ENCODE measurements around the gene RAB39A. TPM values are rescaled to one million over a fixed set of nuclear protein-coding genes. Genes with fewer than 3 reads are reported as not detected.

The RAB39A gene
- total and polyA plus RNA-seq, 10 of the 15 experiments (the other 5 are each of a cell fraction or from before 2014, with no cell fraction given), result 0.10 to 9.2 (median 4.9) TPM

DNA sequence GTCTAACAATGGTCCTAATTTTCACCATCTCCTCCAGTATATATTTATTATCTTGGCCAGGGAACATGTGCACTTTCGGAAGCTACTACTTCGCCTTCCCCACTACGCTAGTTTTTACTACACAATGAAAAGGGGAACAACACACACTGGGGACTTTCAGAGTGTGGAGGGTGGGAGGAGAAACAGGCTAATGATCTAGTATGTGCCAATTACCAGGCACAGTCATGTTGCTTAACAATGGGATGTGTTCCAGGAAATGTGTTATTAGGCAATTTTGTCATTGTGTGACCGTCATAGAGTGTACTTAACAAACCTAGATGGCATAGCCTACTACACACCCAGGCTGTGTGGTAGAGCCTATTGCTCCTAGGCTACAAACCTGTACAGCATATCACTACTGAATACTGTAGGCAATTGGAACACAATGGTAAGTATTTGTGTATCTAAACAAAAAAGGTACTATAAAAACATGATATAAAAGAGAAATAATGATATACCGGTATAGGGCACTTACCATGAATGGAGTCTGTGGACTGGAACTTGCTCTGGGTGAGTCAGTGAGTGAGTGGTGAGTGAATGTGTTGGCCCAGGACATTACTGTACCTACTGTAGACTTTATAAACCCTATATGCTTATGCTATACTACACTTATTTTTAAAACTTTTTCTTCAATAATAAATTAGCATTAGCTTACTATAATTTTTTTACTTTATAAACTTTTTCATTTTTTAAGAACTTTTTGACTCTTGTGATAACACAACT lies 60.3 kb downstream of the RAB39A start:
- ATAC-seq (peak; percentile 89), DNase-seq (ENCODE audit: low read depth, low spot score) (peak; percentile 25), FAIRE-seq (peak; percentile 49)
- ChIA-PET CTCF (interaction anchor here (0.6 to 2.2 kb wide), 9 partner anchors 9 to 330 kb away, joined by 3 to 13 read pairs (median 3); partner anchors contain the start of gene CUL5), SMC1A (ENCODE audit: uncharacterized antibody, unreplicated experiment) (no interaction called here), POLR2A (interaction anchor here (0.9 kb wide), 1 partner anchor 45 kb away, joined by 3 read pairs; no protein-coding TSS in a partner anchor), RAD21 (ENCODE audit: unreplicated experiment) (interaction anchor here (1.0 to 1.6 kb wide), 2 partner anchors 10 to 20 kb away, joined by 5 to 7 read pairs; partner anchors contain the start of gene CUL5)
- peak overlapping the region; percentile 29 for H2AFZ ChIP-seq (ENCODE audit: control insufficient read depth, low read depth, low read length)
- no peak overlapping the region for H3K4me2 ChIP-seq (ENCODE audit: control insufficient read depth, insufficient read depth)
- H3K4me3 ChIP-seq, result no peak overlapping the region
- no peaks in the 10 kb centered on the region for H3K79me2 ChIP-seq (ENCODE audit: control insufficient read depth, insufficient read depth, low read length)
- H3K4me1 ChIP-seq (ENCODE audit: control insufficient read depth, insufficient read depth, low read length), result no peaks in the 10 kb centered on the region; the same call in 1 of the 2 replicates
- H3K36me3 ChIP-seq (ENCODE audit: control insufficient read depth in 2 of 2, insufficient read depth in 2 of 2, low read length in 1 of 2), result no peaks in the 10 kb centered on the region
- no peaks in the 10 kb centered on the region for H4K20me1 ChIP-seq (ENCODE audit: control insufficient read depth, insufficient read depth)
- H3K9me3 ChIP-seq (replicated peaks; ENCODE audit: control insufficient read depth, insufficient read depth, low read length), result no peaks in the 10 kb centered on the region
- in situ Hi-C loops (cut with MboI), result no loop called here
- no TSS peak for BruUV-seq (replicated peaks)
- intact Hi-C loops (cut with micrococcal nuclease; ENCODE audit: unreplicated experiment), result no loop called here
- no peaks in the 10 kb centered on the region for H3K27me3 ChIP-seq (replicated peaks in 1 of 2; ENCODE audit: control insufficient read depth in 2 of 2, insufficient read depth in 2 of 2, low read length in 1 of 2)
- H3K9ac ChIP-seq (ENCODE audit: control insufficient read depth, insufficient read depth, low read length), result no peak overlapping the region
- 39% methylated on average over 5 of the region's 5 CpGs for whole genome bisulfite sequencing (ENCODE audit: insufficient coverage, insufficient replicate concordance, low lambda C conversion rate, missing lambda C conversion rate)
- H3K27ac ChIP-seq (ENCODE audit: control insufficient read depth, insufficient read depth), result no peak overlapping the region
- TF ChIP-seq, protein P1, sequence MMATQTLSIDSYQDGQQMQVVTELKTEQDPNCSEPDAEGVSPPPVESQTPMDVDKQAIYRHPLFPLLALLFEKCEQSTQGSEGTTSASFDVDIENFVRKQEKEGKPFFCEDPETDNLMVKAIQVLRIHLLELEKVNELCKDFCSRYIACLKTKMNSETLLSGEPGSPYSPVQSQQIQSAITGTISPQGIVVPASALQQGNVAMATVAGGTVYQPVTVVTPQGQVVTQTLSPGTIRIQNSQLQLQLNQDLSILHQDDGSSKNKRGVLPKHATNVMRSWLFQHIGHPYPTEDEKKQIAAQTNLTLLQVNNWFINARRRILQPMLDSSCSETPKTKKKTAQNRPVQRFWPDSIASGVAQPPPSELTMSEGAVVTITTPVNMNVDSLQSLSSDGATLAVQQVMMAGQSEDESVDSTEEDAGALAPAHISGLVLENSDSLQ (IDR thresholded peaks at IDR 0.05), result no peak
- peak; percentile 85 for TF ChIP-seq MTA2 (IDR thresholded peaks at IDR 0.05; ENCODE audit: low read depth)
- no peak for TF ChIP-seq ZBTB40 (IDR thresholded peaks at IDR 0.05; ENCODE audit: borderline replicate concordance)
- TF ChIP-seq RELB (IDR thresholded peaks at IDR 0.05; ENCODE audit: low read depth), result peak; percentile 53; the same call in 1 of the 2 replicates
- TF ChIP-seq, protein P2, sequence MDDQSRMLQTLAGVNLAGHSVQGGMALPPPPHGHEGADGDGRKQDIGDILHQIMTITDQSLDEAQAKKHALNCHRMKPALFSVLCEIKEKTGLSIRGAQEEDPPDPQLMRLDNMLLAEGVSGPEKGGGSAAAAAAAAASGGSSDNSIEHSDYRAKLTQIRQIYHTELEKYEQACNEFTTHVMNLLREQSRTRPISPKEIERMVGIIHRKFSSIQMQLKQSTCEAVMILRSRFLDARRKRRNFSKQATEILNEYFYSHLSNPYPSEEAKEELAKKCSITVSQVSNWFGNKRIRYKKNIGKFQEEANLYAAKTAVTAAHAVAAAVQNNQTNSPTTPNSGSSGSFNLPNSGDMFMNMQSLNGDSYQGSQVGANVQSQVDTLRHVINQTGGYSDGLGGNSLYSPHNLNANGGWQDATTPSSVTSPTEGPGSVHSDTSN (IDR thresholded peaks at IDR 0.05; ENCODE audit: insufficient replicate concordance, low read depth, low read length), result no peak
- TF ChIP-seq SREBF2 (IDR thresholded peaks at IDR 0.05; ENCODE audit: low read length), result no peak
- TF ChIP-seq BRCA1 (IDR thresholded peaks at IDR 0.05; ENCODE audit: low read depth, low read length), result no peak
- TF ChIP-seq SPI1 (IDR thresholded peaks at IDR 0.05; ENCODE audit: borderline replicate concordance, insufficient read depth, low read depth, low read length), result peak; percentile 21; the same call in 1 of the 2 replicates
- no peak for TF ChIP-seq SRF (IDR thresholded peaks at IDR 0.05; ENCODE audit: low read depth in 2 of 2, low read length in 2 of 2)
- TF ChIP-seq PAX8 (IDR thresholded peaks at IDR 0.05), result no peak
- no peak for TF ChIP-seq PML (IDR thresholded peaks at IDR 0.05; ENCODE audit: low read length)
- TF ChIP-seq BCL11A (IDR thresholded peaks at IDR 0.05; ENCODE audit: low read depth, low read length), result peak; percentile 59; the same call in 1 of the 2 replicates
- no peak for TF ChIP-seq ESRRA (IDR thresholded peaks at IDR 0.05; ENCODE audit: low read length)
- no peak for TF ChIP-seq TBL1XR1 (IDR thresholded peaks at IDR 0.05; ENCODE audit: low read depth, low read length)
